Measurements from ENCODE around the gene THRA. TPM values are rescaled to one million over a fixed set of nuclear protein-coding genes. Genes with fewer than 3 reads are reported as not detected.
A peak's percentile ranks its signal among the peaks of the same experiment; 100 is the strongest.

THRA gene
- total RNA-seq, 1 experiment from 2014 or later: 10.1 TPM

GRCh38 chr17:40090237-40091119 lies 27.7 kb downstream of the THRA start:
- no peak overlapping the region for H3K4me3 Mint-ChIP-seq
- Histone ChIP-seq H3K4me2 (ENCODE audit: insufficient read depth, insufficient read length, low read length) (no peak overlapping the region), H2BK120ac (ENCODE audit: low read depth, low read length, poor library complexity, severe bottlenecking) (no peak overlapping the region), H4K5ac (ENCODE audit: insufficient read length, low read depth, low read length) (no peak overlapping the region), H3K79me1 (ENCODE audit: insufficient read depth, low read depth, low read length, poor library complexity, severe bottlenecking) (no peaks in the 10 kb centered on the region), H3K56ac (ENCODE audit: insufficient read length, low read depth, low read length) (no peak overlapping the region), H3K14ac (ENCODE audit: insufficient read depth, low read length) (no peak overlapping the region), H3K23me2 (ENCODE audit: insufficient read length, low read depth, low read length, poor library complexity, severe bottlenecking) (no peaks in the 10 kb centered on the region), H2BK5ac (ENCODE audit: insufficient read length, low read length) (no peak overlapping the region), H3K4me1 (ENCODE audit: insufficient read depth, low read length) (no peaks in the 10 kb centered on the region; the same call in 1 of the 2 replicates), H3K9ac (ENCODE audit: extremely low read depth, insufficient read length, low read length) (no peak overlapping the region), H2BK20ac (ENCODE audit: low read depth, low read length, poor library complexity, severe bottlenecking) (no peak overlapping the region), H3K18ac (ENCODE audit: insufficient read length, low read depth, low read length) (no peak overlapping the region), H2AK5ac (ENCODE audit: insufficient read length, low read length) (no peak overlapping the region), H2AFZ (ENCODE audit: low read length) (no peak overlapping the region), H2BK12ac (ENCODE audit: insufficient read length, low read depth, low read length) (no peak overlapping the region), H3K79me2 (ENCODE audit: insufficient read depth, low read length) (no peaks in the 10 kb centered on the region), H2BK15ac (ENCODE audit: low read depth, low read length) (no peak overlapping the region), H4K20me1 (ENCODE audit: control insufficient read depth, insufficient read depth, insufficient read length) (peaks cover 2% of the 10 kb centered on the region), H3K27ac (ENCODE audit: insufficient read length, low read depth, low read length) (no peak overlapping the region), H3K23ac (ENCODE audit: insufficient read length, low read depth, low read length) (no peak overlapping the region), H3K27me3 (ENCODE audit: insufficient read depth, low read length) (no peaks in the 10 kb centered on the region), H3K9me3 (ENCODE audit: control insufficient read depth, low read depth, low read length) (no peaks in the 10 kb centered on the region), H3K4ac (ENCODE audit: low read depth, low read length) (no peak overlapping the region), H4K91ac (ENCODE audit: insufficient read length, low read depth, low read length) (no peak overlapping the region), H3T11ph (ENCODE audit: low read length) (no peak overlapping the region), H4K8ac (replicated peaks; ENCODE audit: insufficient read length, low read depth, low read length) (no peak overlapping the region)
- peaks cover 25 to 46% (median 30%) of the 10 kb centered on the region in 3 experiments; a peak in 6 of 7 replicates for H3K36me3 Mint-ChIP-seq (ENCODE audit: insufficient read depth in 1 of 3, low read depth in 3 of 3)
- no CpG with 5 or more reads among the region's 14 CpGs for WGBS (ENCODE audit: extremely low coverage, insufficient read length, low lambda C conversion rate)
- no peak for TF ChIP-seq CTCF (conservative IDR thresholded peaks at IDR 0.05)
- H3K27ac Mint-ChIP-seq: peak overlapping the region in 2 of 3 experiments; percentile 28 to 83; a peak in 3 of 7 replicates
- peaks cover 9 to 46% of the 10 kb centered on the region in 2 experiments; a peak in 3 of 4 replicates for H3K4me1 Mint-ChIP-seq
- H3K27me3 Mint-ChIP-seq (ENCODE audit: low read depth): no peaks in the 10 kb centered on the region
- no peak for DNase-seq
- peaks cover 0 to 2% of the 10 kb centered on the region in 2 experiments; a peak in 1 of 5 replicates for H3K9me3 Mint-ChIP-seq
